Measurements from ENCODE around the gene CD6. TPM values are rescaled to one million over a fixed set of nuclear protein-coding genes. Genes with fewer than 3 reads are reported as not detected.

The CD6 gene
- polyA plus RNA-seq, 1 experiment, result not detected

- ChIA-PET POLR2A (no interaction called here), CTCF (interaction anchor here (1.0 to 1.3 kb wide), 2 partner anchors 20 to 48 kb away, joined by 3 to 4 read pairs; no protein-coding TSS in a partner anchor)
- Histone ChIP-seq H3K27ac (ENCODE audit: low read depth, low read length) (no peak overlapping the region), H3K27me3 (ENCODE audit: control insufficient read depth, insufficient read depth, low read length) (peaks cover 8% of the 10 kb centered on the region), H3K4me3 (ENCODE audit: low read depth, low read length) (no peak overlapping the region), H3K9me3 (ENCODE audit: control insufficient read depth, insufficient read depth, low read length) (no peaks in the 10 kb centered on the region)
- DNase-seq (ENCODE audit: low read depth, low spot score), result no peak
- no peak for TF ChIP-seq CTCF (IDR thresholded peaks at IDR 0.05; ENCODE audit: low read depth, low read length)
Measured at GRCh38 chr11:60947700-60948099, 23.8 kb upstream of the CD6 start.

DNA sequence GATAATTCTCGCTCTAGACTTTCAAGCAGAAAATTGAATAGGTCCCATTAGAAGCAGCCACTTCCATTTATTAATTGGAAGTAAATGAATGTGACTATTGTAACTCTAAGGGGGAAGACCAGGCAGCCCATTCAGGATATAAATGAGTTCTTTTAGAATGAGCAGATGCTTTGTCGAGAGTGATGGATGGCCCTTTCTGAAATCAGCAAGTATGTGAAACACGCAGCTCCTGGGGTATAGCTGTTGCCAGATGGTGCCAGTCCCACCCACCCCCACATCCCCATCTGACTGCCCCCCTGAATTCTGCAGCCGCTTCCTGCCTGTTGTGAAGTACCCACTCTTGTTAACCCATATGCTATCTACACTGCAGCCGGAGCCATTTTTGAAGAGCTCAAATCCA is 23.2 kb upstream of the CD6 start:
- CTCF ChIA-PET, result interaction anchor here (1.0 to 1.3 kb wide), 2 partner anchors 20 to 49 kb away, joined by 3 to 4 read pairs; no protein-coding TSS in a partner anchor

DNA sequence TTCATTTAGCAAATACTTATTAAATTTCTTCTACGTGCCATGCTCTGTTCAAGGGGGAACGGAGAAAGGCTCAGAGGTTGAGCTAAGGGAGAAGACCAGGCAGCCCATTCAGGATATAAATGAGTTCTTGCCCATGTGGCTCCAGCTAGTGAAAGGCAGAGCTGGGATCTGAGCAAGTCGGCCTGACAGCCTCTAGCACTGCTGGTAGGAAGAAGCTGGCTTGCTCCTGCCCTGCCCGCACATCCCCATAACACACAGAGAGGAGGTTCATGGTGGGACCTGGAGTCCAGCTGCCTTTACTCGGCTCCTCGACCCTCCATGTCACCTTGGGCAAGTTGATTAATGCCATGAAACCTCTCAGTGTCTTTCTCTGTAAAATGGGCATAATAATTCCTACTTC is 21.5 kb upstream of the CD6 start:
- Histone ChIP-seq H3K27ac (ENCODE audit: low read depth, low read length) (no peak overlapping the region), H3K9me3 (ENCODE audit: control insufficient read depth, insufficient read depth, low read length) (no peaks in the 10 kb centered on the region), H3K4me3 (ENCODE audit: low read depth, low read length) (no peak overlapping the region), H3K27me3 (ENCODE audit: control insufficient read depth, insufficient read depth, low read length) (peaks cover 8% of the 10 kb centered on the region)
- DNase-seq (ENCODE audit: low read depth, low spot score), result no peak
- CTCF ChIA-PET, result interaction anchor here (0.8 kb wide), 1 partner anchor 34 kb away, joined by 4 read pairs; no protein-coding TSS in a partner anchor
- TF ChIP-seq CTCF (IDR thresholded peaks at IDR 0.05; ENCODE audit: low read depth, low read length), result no peak
- POLR2A ChIA-PET, result no interaction called here

More for the DNA sequence above, 23.2 kb upstream of the CD6 start:
- H3K9me3 ChIP-seq (ENCODE audit: control insufficient read depth, insufficient read depth, low read length), result no peaks in the 10 kb centered on the region
- POLR2A ChIA-PET, result interaction anchor here (0.6 kb wide), 1 partner anchor 9 kb away, joined by 4 read pairs; no protein-coding TSS in a partner anchor
- no peak for TF ChIP-seq CTCF (IDR thresholded peaks at IDR 0.05; ENCODE audit: low read depth, low read length)
- DNase-seq (ENCODE audit: low read depth, low spot score), result no peak
- H3K27ac ChIP-seq (ENCODE audit: low read depth, low read length), result no peak overlapping the region
- H3K4me3 ChIP-seq (ENCODE audit: low read depth, low read length), result no peak overlapping the region
- H3K27me3 ChIP-seq (ENCODE audit: control insufficient read depth, insufficient read depth, low read length), result peaks cover 8% of the 10 kb centered on the region

DNA sequence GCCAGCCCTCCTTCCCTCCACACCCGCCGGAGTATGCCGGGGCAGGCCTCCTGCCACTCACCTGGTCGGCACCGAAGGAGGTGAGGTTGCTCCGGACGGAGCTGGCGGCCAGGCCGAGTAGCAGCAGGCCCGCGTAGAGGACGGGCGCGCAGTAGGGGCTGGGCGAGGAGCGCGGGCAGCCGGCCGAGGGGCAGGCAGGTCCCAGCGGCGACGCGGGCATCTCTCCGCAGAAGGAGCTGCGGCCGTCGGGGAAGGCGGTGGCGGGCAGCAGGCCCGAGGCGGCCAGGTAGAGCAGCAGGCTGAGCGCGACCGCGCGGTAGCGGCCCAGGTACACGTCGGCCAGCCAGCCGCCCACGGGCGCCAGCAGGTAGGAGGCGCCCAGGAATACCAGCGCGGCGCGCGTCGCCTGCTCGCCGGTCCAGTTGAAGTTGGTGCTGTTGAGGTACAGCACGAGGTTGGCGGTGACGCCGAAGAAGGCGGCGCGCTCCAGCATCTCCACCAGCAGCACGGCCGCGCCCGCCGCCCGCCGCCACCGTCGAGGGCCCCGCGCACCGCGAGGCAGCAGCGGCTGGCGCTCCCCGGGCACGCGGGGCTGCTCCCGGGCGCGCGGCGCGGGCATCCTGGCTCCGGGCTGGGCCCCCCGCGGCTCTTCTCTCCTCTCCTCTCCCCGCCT is 20.4 kb upstream of the CD6 start:
- POLR2A ChIA-PET, result no interaction called here
- no peak overlapping the region for H3K27ac ChIP-seq (ENCODE audit: low read depth, low read length)
- H3K9me3 ChIP-seq (ENCODE audit: control insufficient read depth, insufficient read depth, low read length), result no peaks in the 10 kb centered on the region
- peak overlapping the region; percentile 55; the same call in 1 of the 2 replicates for H3K4me3 ChIP-seq (ENCODE audit: low read depth, low read length)
- TF ChIP-seq CTCF (IDR thresholded peaks at IDR 0.05; ENCODE audit: low read depth, low read length), result no peak
- no peak for DNase-seq (ENCODE audit: low read depth, low spot score)
- H3K27me3 ChIP-seq (ENCODE audit: control insufficient read depth, insufficient read depth, low read length), result peaks cover 8% of the 10 kb centered on the region
- CTCF ChIA-PET, result no interaction called here

DNA sequence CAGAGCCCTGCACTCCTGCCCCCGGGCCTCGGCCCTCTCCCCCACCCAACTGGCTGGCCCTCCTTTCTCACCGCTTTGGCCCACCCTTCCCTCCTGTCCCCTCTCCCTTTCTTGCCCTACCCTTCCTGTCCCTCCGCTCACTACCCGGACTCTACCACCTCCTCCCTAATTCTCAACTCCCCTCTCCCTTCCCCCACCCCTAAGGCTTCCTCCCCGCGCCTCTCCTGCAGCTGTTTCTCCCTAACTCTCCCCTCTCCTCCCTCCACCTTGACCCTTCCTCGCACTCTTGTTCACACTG is 19.9 kb upstream of the CD6 start:
- ChIA-PET POLR2A (interaction anchor here (0.6 kb wide), 1 partner anchor 1196 kb away, joined by 4 read pairs; no protein-coding TSS in a partner anchor), CTCF (no interaction called here)
- Histone ChIP-seq H3K4me3 (ENCODE audit: low read depth, low read length) (peak overlapping the region; percentile 55), H3K9me3 (ENCODE audit: control insufficient read depth, insufficient read depth, low read length) (no peaks in the 10 kb centered on the region), H3K27ac (ENCODE audit: low read depth, low read length) (peak overlapping the region; percentile 57), H3K27me3 (ENCODE audit: control insufficient read depth, insufficient read depth, low read length) (peaks cover 8% of the 10 kb centered on the region)
- DNase-seq (ENCODE audit: low read depth, low spot score), result no peak
- TF ChIP-seq CTCF (IDR thresholded peaks at IDR 0.05; ENCODE audit: low read depth, low read length), result no peak
